OCI-LY3 (cell line): ENCODE data around the gene COMMD3.
A peak's percentile ranks its signal among the peaks of the same experiment; 100 is the strongest.

ENCODE experiments used
- H2AFZ ChIP-seq: fragments of 200-600, 300-600 bp; shearing (Covaris generic); 2 replicates; pipeline ENCODE4 v1.6.0; 2014; ENCODE audit warnings: antibody characterized with exemption, low read depth, low read length
- H3K27ac ChIP-seq: fragments of 200-600, 300-600 bp; sonication (generic); 2 replicates; pipeline ENCODE4 v1.5.1; 2014; ENCODE audit warnings: mild to moderate bottlenecking, low read length, moderate library complexity, mixed read lengths
- H3K27me3 ChIP-seq: fragments of 200-600, 300-600 bp; sonication (generic); 2 replicates; pipeline ENCODE4 v1.6.1; 2014; ENCODE audit warnings: low read depth, low read length, mixed read lengths
- H3K36me3 ChIP-seq: fragments of 200-600, 300-600 bp; sonication (generic); replicated peaks from 2 replicates; pipeline ENCODE3; 2014; ENCODE audit warnings: low read depth, low read length, mixed read lengths
- H3K4me1 ChIP-seq: fragments of 300-600, 200-600 bp; sonication (generic); 2 replicates; pipeline ENCODE4 v1.6.1; 2014; ENCODE audit warnings: low read length, mixed read lengths
- H3K4me2 ChIP-seq: fragments of 200-600, 300-600 bp; sonication (generic); 2 replicates; pipeline ENCODE4 v1.6.1; 2014; ENCODE audit warnings: low read length, mixed read lengths
- H3K4me3 ChIP-seq: fragments of 300-600, 200-600 bp; sonication (generic); 2 replicates; pipeline ENCODE4 v1.5.1; 2014; ENCODE audit warnings: antibody characterized with exemption, mild to moderate bottlenecking, low read length, moderate library complexity
- H3K79me2 ChIP-seq: fragments of 300-600, 200-600 bp; shearing (Covaris generic); 2 replicates; pipeline ENCODE4 v1.6.1; 2014; ENCODE audit warnings: mild to moderate bottlenecking, low read length, mixed read lengths
- H3K9ac ChIP-seq: fragments of 300-600, 200-600 bp; shearing (Covaris generic); 2 replicates; pipeline ENCODE4 v1.6.0; 2014; ENCODE audit warnings: mild to moderate bottlenecking, low read length, moderate library complexity
- H3K9me3 ChIP-seq: fragments of 200-600, 300-600 bp; shearing (Covaris generic); 2 replicates; pipeline ENCODE4 v1.6.1; 2014; ENCODE audit warnings: low read length, mixed read lengths; ENCODE audit not compliant: insufficient read depth
- H4K20me1 ChIP-seq: fragments of 200-600, 300-600 bp; sonication (generic); 2 replicates; pipeline ENCODE4 v1.6.1; 2016; ENCODE audit warnings: low read length, mixed read lengths; ENCODE audit not compliant: insufficient read depth
- EZH2phosphoT487 ChIP-seq: fragments of 200-600 bp; shearing (Covaris generic); IDR thresholded peaks from 2 replicates; pipeline ENCODE4 v1.6.1; 2018; ENCODE audit warnings: antibody characterized with exemption, mixed run types, low read depth
- TF ChIP-seq, protein P1 (sequence below): fragments of 200-600, 300-600 bp; sonication (generic); IDR thresholded peaks from 2 replicates; pipeline ENCODE4 v1.5.1; 2014; ENCODE audit warnings: antibody characterized with exemption, low read length, low read depth

COMMD3 gene

GRCh38 chr10:22321156-22321923, 5.2 kb downstream of the COMMD3 start:
- H3K27me3 ChIP-seq = peaks cover 41% of the 10 kb centered on the region
- H3K4me3 ChIP-seq = peak overlapping the region; percentile 98
- TF ChIP-seq, protein P1, sequence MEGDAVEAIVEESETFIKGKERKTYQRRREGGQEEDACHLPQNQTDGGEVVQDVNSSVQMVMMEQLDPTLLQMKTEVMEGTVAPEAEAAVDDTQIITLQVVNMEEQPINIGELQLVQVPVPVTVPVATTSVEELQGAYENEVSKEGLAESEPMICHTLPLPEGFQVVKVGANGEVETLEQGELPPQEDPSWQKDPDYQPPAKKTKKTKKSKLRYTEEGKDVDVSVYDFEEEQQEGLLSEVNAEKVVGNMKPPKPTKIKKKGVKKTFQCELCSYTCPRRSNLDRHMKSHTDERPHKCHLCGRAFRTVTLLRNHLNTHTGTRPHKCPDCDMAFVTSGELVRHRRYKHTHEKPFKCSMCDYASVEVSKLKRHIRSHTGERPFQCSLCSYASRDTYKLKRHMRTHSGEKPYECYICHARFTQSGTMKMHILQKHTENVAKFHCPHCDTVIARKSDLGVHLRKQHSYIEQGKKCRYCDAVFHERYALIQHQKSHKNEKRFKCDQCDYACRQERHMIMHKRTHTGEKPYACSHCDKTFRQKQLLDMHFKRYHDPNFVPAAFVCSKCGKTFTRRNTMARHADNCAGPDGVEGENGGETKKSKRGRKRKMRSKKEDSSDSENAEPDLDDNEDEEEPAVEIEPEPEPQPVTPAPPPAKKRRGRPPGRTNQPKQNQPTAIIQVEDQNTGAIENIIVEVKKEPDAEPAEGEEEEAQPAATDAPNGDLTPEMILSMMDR = no peak
- TF ChIP-seq EZH2phosphoT487 = no peak
- peak overlapping the region; percentile 42 for H3K27ac ChIP-seq
- H3K9me3 ChIP-seq = no peaks in the 10 kb centered on the region
- H4K20me1 ChIP-seq = peaks cover 14% of the 10 kb centered on the region; the same call in 1 of the 2 replicates
- H3K36me3 ChIP-seq = no peaks in the 10 kb centered on the region
- peak overlapping the region; percentile 92 for H3K9ac ChIP-seq
- peak overlapping the region; percentile 58 for H3K4me2 ChIP-seq
- H3K4me1 ChIP-seq = peaks cover 37% of the 10 kb centered on the region
- H2AFZ ChIP-seq = peak overlapping the region; percentile 77; the same call in 1 of the 2 replicates
- H3K79me2 ChIP-seq = peaks cover 39% of the 10 kb centered on the region

DNA sequence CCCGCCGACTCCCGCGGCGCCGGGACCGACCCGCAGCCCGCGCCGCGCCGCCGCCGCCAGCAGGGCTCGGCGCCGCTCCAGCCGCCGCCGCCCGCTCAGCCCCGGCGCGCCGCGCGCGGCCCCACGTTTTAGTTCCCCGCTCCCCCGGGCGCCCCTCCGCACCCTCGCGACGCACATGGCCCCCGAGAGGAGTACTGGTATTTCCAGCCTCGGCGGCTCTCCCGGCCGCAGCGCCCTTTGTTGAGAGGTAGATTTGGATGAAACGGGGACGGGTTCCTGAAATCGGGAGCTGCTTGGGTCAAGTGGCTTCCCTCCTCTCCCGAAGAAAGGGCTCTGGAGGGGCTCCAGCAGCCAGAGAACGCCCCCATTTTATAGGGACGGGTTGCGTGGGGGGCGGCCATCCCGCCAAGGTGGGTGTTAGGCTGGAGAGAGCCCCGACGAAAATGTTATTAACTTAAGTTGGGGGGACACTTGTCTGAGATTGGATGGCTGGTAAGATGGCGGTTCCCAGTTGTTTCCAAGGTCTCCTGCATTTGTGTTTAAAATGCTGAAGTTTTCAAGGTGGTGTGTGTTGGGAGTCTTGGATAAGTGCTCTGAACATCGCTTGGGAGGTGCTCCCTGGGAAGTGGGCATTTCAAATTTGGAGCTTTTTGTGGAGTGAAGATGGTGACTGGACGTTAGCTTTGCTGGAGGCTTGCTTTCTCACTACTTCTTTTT, 5.9 kb downstream of the COMMD3 start:
- Histone ChIP-seq H2AFZ (0 out of 2 replicates have a peak overlapping the region, but pooled peaks have one; percentile 19), H3K4me3 (peak overlapping the region; percentile 97), H3K4me1 (peaks cover 38% of the 10 kb centered on the region), H3K4me2 (peak overlapping the region; percentile 88), H3K36me3 (peaks cover 6% of the 10 kb centered on the region), H3K27ac (no peak overlapping the region), H3K27me3 (peaks cover 41% of the 10 kb centered on the region), H3K9me3 (no peaks in the 10 kb centered on the region), H3K79me2 (peaks cover 34% of the 10 kb centered on the region), H3K9ac (peak overlapping the region; percentile 78), H4K20me1 (peaks cover 14% of the 10 kb centered on the region; the same call in 1 of the 2 replicates)
- peak; percentile 99 for TF ChIP-seq EZH2phosphoT487
- TF ChIP-seq, protein P1 = no peak

GRCh38 chr10:22322641-22323160, 6.5 kb downstream of the COMMD3 start:
- H3K4me1 ChIP-seq = peaks cover 36% of the 10 kb centered on the region
- H3K27me3 ChIP-seq = peaks cover 41% of the 10 kb centered on the region
- H3K27ac ChIP-seq = no peak overlapping the region

More at GRCh38 chr10:22322641-22323160, 6.5 kb downstream of the COMMD3 start:
- Histone ChIP-seq H3K9me3 (no peaks in the 10 kb centered on the region), H4K20me1 (peaks cover 14% of the 10 kb centered on the region; the same call in 1 of the 2 replicates), H3K9ac (peak overlapping the region; percentile 78; the same call in 1 of the 2 replicates), H3K36me3 (peaks cover 6% of the 10 kb centered on the region), H3K4me2 (peak overlapping the region; percentile 88), H2AFZ (no peak overlapping the region), H3K4me3 (peak overlapping the region; percentile 97), H3K79me2 (peaks cover 32% of the 10 kb centered on the region)
- TF ChIP-seq, protein P1 = no peak
- no peak for TF ChIP-seq EZH2phosphoT487
